ENCODE data around the gene CCDC28A. TPM values are rescaled to one million over a fixed set of nuclear protein-coding genes. Genes with fewer than 3 reads are reported as not detected.

CCDC28A gene
- total RNA-seq, 1 experiment from 2014 or later: 12.0 TPM

GRCh38 chr6:138837246-138837645 is 63.7 kb downstream of the CCDC28A start:
- intact Hi-C loops (cut with micrococcal nuclease): no loop called here
- no peak overlapping the region for H3K4me2 ChIP-seq (ENCODE audit: low read length)
- ChIA-PET POLR2A (no interaction called here), RAD21 (ENCODE audit: low non-redundant PET in 1 of 2, low total read pairs in 2 of 2, uncharacterized antibody in 2 of 2, unreplicated experiment in 2 of 2) (no interaction called here), CTCF (no interaction called here)
- BruUV-seq (replicated peaks): no TSS peak
- H3K9me3 ChIP-seq (ENCODE audit: control insufficient read depth in 1 of 2, insufficient read depth in 1 of 2, low read depth in 1 of 2, low read length in 2 of 2): no peaks in the 10 kb centered on the region
- ATAC-seq (no peak), DNase-seq (ENCODE audit: low read depth, low spot score) (no peak)
- no peak overlapping the region for H3K9ac ChIP-seq (ENCODE audit: low read length)
- no peaks in the 10 kb centered on the region for H3K36me3 ChIP-seq (ENCODE audit: control insufficient read depth in 1 of 2, insufficient read depth in 2 of 2, low read length in 2 of 2)
- H3K79me2 ChIP-seq (ENCODE audit: insufficient read depth, low read length): no peaks in the 10 kb centered on the region
- H2AFZ ChIP-seq (ENCODE audit: low read depth, low read length, poor library complexity, severe bottlenecking): no peak overlapping the region
- no peaks in the 10 kb centered on the region for H3K4me1 ChIP-seq (ENCODE audit: control insufficient read depth in 1 of 2, insufficient read depth in 2 of 2, low read length in 2 of 2)
- no peak overlapping the region for H3K4me3 ChIP-seq (replicated peaks in 1 of 2; ENCODE audit: low read depth in 1 of 2, low read length in 2 of 2)
- TF ChIP-seq MAX (IDR thresholded peaks at IDR 0.05) (no peak), JUND (IDR thresholded peaks at IDR 0.05) (no peak), YY1 (IDR thresholded peaks at IDR 0.05; ENCODE audit: extremely low read depth, insufficient replicate concordance, low read depth, low read length) (no peak), FOSL1 (IDR thresholded peaks at IDR 0.05; ENCODE audit: low read depth) (no peak), SP1 (IDR thresholded peaks at IDR 0.05; ENCODE audit: low read depth) (no peak), ATF3 (IDR thresholded peaks at IDR 0.05) (no peak), POLR2A (IDR thresholded peaks at IDR 0.05; ENCODE audit: borderline replicate concordance, extremely low read depth, insufficient read depth, insufficient read length) (no peak), ZNF274 (IDR thresholded peaks at IDR 0.05; ENCODE audit: low read depth, low read length) (no peak), SRF (IDR thresholded peaks at IDR 0.05; ENCODE audit: low read depth) (no peak), ZFX (IDR thresholded peaks at IDR 0.05) (no peak), TCF7L2 (IDR thresholded peaks at IDR 0.05; ENCODE audit: borderline replicate concordance, extremely low read depth, insufficient read depth, insufficient read length) (no peak), REST (IDR thresholded peaks at IDR 0.05; ENCODE audit: low read depth) (no peak), ELF1 (IDR thresholded peaks at IDR 0.05; ENCODE audit: borderline replicate concordance, low read depth) (no peak), CBX3 (IDR thresholded peaks at IDR 0.05; ENCODE audit: low read depth) (no peak), ZBTB33 (IDR thresholded peaks at IDR 0.05; ENCODE audit: extremely low read depth, insufficient replicate concordance, low read length) (no peak), EZH2phosphoT487 (IDR thresholded peaks at IDR 0.05; ENCODE audit: borderline replicate concordance) (no peak), EZH2 (IDR thresholded peaks at IDR 0.05) (no peak), POLR2AphosphoS5 (IDR thresholded peaks at IDR 0.05; ENCODE audit: low read depth, low read length) (no peak), SIN3A (IDR thresholded peaks at IDR 0.05; ENCODE audit: low read depth) (no peak)
- no peaks in the 10 kb centered on the region for H3K27me3 ChIP-seq (ENCODE audit: insufficient read depth, low read length)
- no peak overlapping the region for H3K27ac ChIP-seq (ENCODE audit: low read depth, low read length)
- H4K20me1 ChIP-seq (ENCODE audit: insufficient read depth): no peaks in the 10 kb centered on the region
- H3K9me2 ChIP-seq (ENCODE audit: insufficient read depth): no peaks in the 10 kb centered on the region

All from HCT116 (cell line).